RWPE2 (cell line): Measurements from ENCODE around the gene ARHGEF7.
"Not testable (repeated sequence)": the region's sequence is repeated elsewhere in the genome, so short reads cannot be mapped to it uniquely, and the experiment has no call there.

Experiments used
- ATAC-seq: fragments of 200-7000 bp; cut with Tn5 transposase; 3 replicates; pipeline ENCODE4 v1.9.1; 2021; ENCODE audit warnings: low read depth
- DNase-seq: peaks from one replicate; pipeline ENCODE4 v3.0.0-alpha.2; 2020; ENCODE audit warnings: low spot score
- H3K27ac ChIP-seq: fragments of 450-650 bp; 2 replicates; pipeline ENCODE4 v1.5.1; 2017; ENCODE audit warnings: mild to moderate bottlenecking; ENCODE audit not compliant: poor library complexity, severe bottlenecking
- H3K27me3 ChIP-seq: fragments of 250-450 bp; sonication (Bioruptor Pico); 2 replicates; pipeline ENCODE4 v1.5.1; 2021; ENCODE audit warnings: mild to moderate bottlenecking, moderate library complexity; ENCODE audit not compliant: insufficient read depth, poor library complexity, severe bottlenecking
- H3K36me3 ChIP-seq: fragments of 250-450 bp; sonication (Bioruptor Pico); 2 replicates; pipeline ENCODE4 v1.5.1; 2020; ENCODE audit warnings: low read depth, mild to moderate bottlenecking, moderate library complexity
- H3K4me1 ChIP-seq: fragments of 250-450 bp; sonication (Bioruptor Pico); 2 replicates; pipeline ENCODE4 v1.5.1; 2021; ENCODE audit warnings: mild to moderate bottlenecking, moderate library complexity; ENCODE audit not compliant: insufficient read depth, poor library complexity, severe bottlenecking
- H3K4me3 ChIP-seq: fragments of 250-450 bp; sonication (Bioruptor Pico); 2 replicates; pipeline ENCODE4 v1.5.1; 2021; ENCODE audit warnings: mild to moderate bottlenecking, moderate library complexity; ENCODE audit not compliant: severe bottlenecking
- H3K9me3 ChIP-seq: fragments of 250-450 bp; sonication (Bioruptor Pico); 2 replicates; pipeline ENCODE4 v1.5.1; 2021; ENCODE audit warnings: mild to moderate bottlenecking, moderate library complexity; ENCODE audit not compliant: severe bottlenecking
- TF ChIP-seq, protein P1 (sequence below): fragments of 450-650 bp; IDR thresholded peaks from one replicate; pipeline ENCODE4 v1.5.1; 2017; ENCODE audit warnings: mild to moderate bottlenecking, moderate library complexity; ENCODE audit not compliant: poor library complexity, severe bottlenecking

The ARHGEF7 gene

DNA sequence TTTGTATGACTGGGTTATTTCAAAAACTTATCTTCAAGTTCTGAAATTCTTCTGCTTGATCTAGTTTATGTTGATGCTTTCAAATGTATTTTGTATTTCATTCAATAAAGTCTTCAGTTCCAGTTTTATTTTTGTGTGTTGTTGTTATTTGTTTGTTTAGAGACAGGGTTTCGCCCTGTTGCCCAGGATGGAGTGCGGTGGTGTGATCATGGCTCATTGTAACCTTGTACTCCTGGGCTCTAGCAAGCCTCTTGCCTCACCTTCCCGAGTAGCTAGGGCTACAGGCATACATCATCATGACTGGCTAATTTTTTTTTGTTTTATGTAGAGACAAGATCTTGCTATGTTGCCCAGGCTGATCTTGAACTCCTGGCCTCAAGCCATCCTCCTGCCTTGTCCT lies 40.3 kb upstream of the ARHGEF7 start:
- H3K9me3 ChIP-seq: no peaks in the 10 kb centered on the region
- H3K27me3 ChIP-seq: no peaks in the 10 kb centered on the region
- TF ChIP-seq, protein P1, sequence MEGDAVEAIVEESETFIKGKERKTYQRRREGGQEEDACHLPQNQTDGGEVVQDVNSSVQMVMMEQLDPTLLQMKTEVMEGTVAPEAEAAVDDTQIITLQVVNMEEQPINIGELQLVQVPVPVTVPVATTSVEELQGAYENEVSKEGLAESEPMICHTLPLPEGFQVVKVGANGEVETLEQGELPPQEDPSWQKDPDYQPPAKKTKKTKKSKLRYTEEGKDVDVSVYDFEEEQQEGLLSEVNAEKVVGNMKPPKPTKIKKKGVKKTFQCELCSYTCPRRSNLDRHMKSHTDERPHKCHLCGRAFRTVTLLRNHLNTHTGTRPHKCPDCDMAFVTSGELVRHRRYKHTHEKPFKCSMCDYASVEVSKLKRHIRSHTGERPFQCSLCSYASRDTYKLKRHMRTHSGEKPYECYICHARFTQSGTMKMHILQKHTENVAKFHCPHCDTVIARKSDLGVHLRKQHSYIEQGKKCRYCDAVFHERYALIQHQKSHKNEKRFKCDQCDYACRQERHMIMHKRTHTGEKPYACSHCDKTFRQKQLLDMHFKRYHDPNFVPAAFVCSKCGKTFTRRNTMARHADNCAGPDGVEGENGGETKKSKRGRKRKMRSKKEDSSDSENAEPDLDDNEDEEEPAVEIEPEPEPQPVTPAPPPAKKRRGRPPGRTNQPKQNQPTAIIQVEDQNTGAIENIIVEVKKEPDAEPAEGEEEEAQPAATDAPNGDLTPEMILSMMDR: no peak
- H3K27ac ChIP-seq: no peak overlapping the region
- no peak for DNase-seq
- no peak for ATAC-seq
- no peak overlapping the region for H3K4me3 ChIP-seq
- H3K4me1 ChIP-seq: no peaks in the 10 kb centered on the region
- H3K36me3 ChIP-seq: no peaks in the 10 kb centered on the region

- Histone ChIP-seq H3K36me3 (no peaks in the 10 kb centered on the region), H3K4me3 (no peak overlapping the region), H3K4me1 (no peaks in the 10 kb centered on the region), H3K9me3 (no peaks in the 10 kb centered on the region), H3K27me3 (no peaks in the 10 kb centered on the region), H3K27ac (no peak overlapping the region)
- TF ChIP-seq, protein P1: no peak
- no peak for DNase-seq
- no peak for ATAC-seq
Measured at GRCh38 chr13:111076155-111077013, 38.7 kb upstream of the ARHGEF7 start.

DNA sequence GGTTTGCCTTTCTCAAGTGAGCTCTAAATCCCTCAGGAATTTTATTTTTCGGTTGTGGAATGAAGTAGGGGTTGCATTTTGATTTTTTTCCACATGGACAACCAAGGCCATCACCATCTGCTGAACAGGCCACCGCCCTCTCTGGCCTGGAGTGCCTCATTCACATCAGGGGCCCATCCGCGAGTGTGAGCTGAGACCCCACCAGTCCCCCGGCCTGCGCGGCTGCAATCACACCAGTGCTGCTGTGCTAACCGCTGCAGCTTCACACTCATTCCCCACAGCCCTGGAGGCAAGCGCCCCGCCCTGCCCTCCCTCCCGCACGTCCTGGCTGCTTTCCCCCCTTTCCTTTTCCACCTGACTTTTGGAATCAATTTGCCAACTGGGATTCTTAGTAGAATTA lies 35.7 kb upstream of the ARHGEF7 start:
- ATAC-seq: no peak

DNA sequence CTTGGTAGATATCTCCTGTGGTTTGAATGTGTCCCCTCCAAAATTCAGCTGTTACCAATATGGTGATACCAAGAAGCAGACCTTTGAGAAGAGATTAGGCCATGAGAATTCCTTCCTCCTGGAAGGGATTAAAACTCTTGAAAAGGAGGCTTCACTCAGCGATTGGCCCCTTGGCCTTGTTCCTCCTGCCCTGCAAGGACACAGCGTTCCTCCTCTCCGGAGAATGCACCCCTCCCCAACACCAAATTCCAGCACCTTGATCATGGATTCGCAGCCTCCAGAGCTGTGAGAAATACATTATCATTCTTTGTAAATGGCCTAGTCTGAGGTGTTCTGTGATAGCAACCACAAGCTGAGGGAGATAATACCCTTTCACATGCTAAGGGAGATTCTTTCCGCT lies 34.5 kb upstream of the ARHGEF7 start:
- TF ChIP-seq, protein P1: no peak
- no peaks in the 10 kb centered on the region for H3K27me3 ChIP-seq
- no peak overlapping the region for H3K27ac ChIP-seq
- H3K4me1 ChIP-seq: no peaks in the 10 kb centered on the region
- no peak for ATAC-seq
- no peaks in the 10 kb centered on the region for H3K9me3 ChIP-seq
- no peak for DNase-seq
- no peaks in the 10 kb centered on the region for H3K36me3 ChIP-seq
- H3K4me3 ChIP-seq: no peak overlapping the region

More for the DNA sequence above, 35.7 kb upstream of the ARHGEF7 start:
- TF ChIP-seq, protein P1: no peak
- no peaks in the 10 kb centered on the region for H3K27me3 ChIP-seq
- H3K4me3 ChIP-seq: no peak overlapping the region
- no peak for DNase-seq
- no peaks in the 10 kb centered on the region for H3K4me1 ChIP-seq
- no peaks in the 10 kb centered on the region for H3K36me3 ChIP-seq
- no peaks in the 10 kb centered on the region for H3K9me3 ChIP-seq
- no peak overlapping the region for H3K27ac ChIP-seq

GRCh38 chr13:111082240-111082639 lies 32.9 kb upstream of the ARHGEF7 start:
- H3K4me3 ChIP-seq: no peak overlapping the region
- no peak overlapping the region for H3K27ac ChIP-seq
- ATAC-seq (no peak), DNase-seq (no peak)
- H3K9me3 ChIP-seq: no peaks in the 10 kb centered on the region
- TF ChIP-seq, protein P1: no peak
- no peaks in the 10 kb centered on the region for H3K27me3 ChIP-seq
- H3K36me3 ChIP-seq: no peaks in the 10 kb centered on the region
- H3K4me1 ChIP-seq: no peaks in the 10 kb centered on the region

DNA sequence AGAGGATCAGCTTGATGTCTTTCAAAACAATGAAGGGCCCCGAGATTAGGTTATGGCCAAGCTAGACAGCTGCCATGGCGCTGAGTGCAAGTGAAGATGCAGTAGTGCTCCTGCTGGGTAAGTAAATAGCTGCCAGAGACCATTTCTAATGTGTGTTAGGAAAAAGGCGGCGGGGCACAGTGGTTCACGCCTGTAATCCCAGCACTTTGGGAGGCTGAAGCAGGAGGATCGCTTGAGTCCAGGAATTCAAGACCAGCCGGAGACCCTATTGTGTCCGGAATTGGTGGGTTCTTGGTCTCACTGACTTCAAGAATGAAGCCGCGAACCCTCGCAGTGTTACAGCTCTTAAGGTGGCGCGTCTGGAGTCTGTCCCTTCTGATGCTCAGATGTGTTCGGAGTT lies 32.3 kb upstream of the ARHGEF7 start:
- H3K9me3 ChIP-seq, DNase-seq, H3K27ac ChIP-seq, H3K4me3 ChIP-seq, ATAC-seq, H3K36me3 ChIP-seq, H3K27me3 ChIP-seq, H3K4me1 ChIP-seq: not testable (repeated sequence)

DNA sequence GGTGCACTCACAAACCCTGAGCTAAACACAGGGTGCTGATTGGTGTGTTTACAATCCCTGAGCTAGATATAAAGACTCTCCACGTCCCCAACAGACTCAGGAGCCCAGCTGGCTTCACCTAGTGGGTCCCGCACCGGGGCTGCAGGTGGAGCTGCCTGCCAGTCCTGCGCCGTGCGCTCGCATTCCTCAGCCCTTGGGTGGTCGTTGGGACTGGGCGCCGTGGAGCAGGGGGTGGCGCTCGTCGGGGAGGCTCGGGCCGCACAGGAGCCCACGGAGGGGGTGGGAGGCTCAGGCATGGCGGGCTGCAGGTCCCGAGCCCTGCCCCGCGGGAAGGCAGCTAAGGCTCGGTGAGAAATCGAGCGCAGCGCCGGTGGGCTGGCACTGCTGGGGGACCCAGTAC lies 31.4 kb upstream of the ARHGEF7 start:
- H3K4me1 ChIP-seq, H3K27ac ChIP-seq, H3K36me3 ChIP-seq, H3K27me3 ChIP-seq, ATAC-seq, H3K4me3 ChIP-seq, DNase-seq, H3K9me3 ChIP-seq: not testable (repeated sequence)
